ENCODE results near the gene ACP3. TPM values are rescaled to one million over a fixed set of nuclear protein-coding genes. Genes with fewer than 3 reads are reported as not detected.

The ACP3 gene
- total and polyA plus RNA-seq, 11 donors, result 0.08 to 6.2 (median 0.69) TPM; not detected in 1

- peaks cover 0 to 4% (median 0%) of the 10 kb centered on the region in 9 donors for H3K27me3 ChIP-seq
- no peaks in the 10 kb centered on the region for H3K4me1 ChIP-seq
- no peak overlapping the region for H3K4me3 ChIP-seq
- H3K36me3 ChIP-seq, result no peaks in the 10 kb centered on the region
- DNase-seq (no peak), ATAC-seq (no peak)
- 51 to 55% (median 53%) methylated on average over 2 of the region's 2 CpGs for WGBS, 4 donors
- TF ChIP-seq POLR2A (IDR thresholded peaks at IDR 0.05), result no peak
- TF ChIP-seq CTCF (IDR thresholded peaks at IDR 0.05), result no peak
- no peak overlapping the region for H3K27ac ChIP-seq
- H3K9me3 ChIP-seq, result no peaks in the 10 kb centered on the region
- intact Hi-C loops (cut with DNase I), result no loop called here
These were observed 61.6 kb downstream of the ACP3 start for GRCh38 chr3:132378846-132379245.

- Histone ChIP-seq H3K27me3 (peaks cover 0 to 4% (median 0%) of the 10 kb centered on the region in 9 donors), H3K9me3 (no peaks in the 10 kb centered on the region), H3K4me3 (no peak overlapping the region), H3K27ac (no peak overlapping the region), H3K4me1 (no peaks in the 10 kb centered on the region), H3K36me3 (no peaks in the 10 kb centered on the region)
- DNase-seq, result no peak
- ATAC-seq, result no peak
- intact Hi-C loops (cut with DNase I), result no loop called here
- 50 to 76% (median 66%) methylated on average over 1 of the region's 1 CpG for WGBS, 4 donors
- TF ChIP-seq CTCF (IDR thresholded peaks at IDR 0.05) (no peak), POLR2A (IDR thresholded peaks at IDR 0.05) (no peak)
These were observed 63.7 kb downstream of the ACP3 start for GRCh38 chr3:132380920-132381319.

- intact Hi-C loops (cut with DNase I), result no loop called here
- 84 to 94% (median 87%) methylated on average over 10 to 14 of the region's 14 CpGs for WGBS, 4 donors
- DNase-seq (no peak), ATAC-seq (no peak)
- Histone ChIP-seq H3K36me3 (no peaks in the 10 kb centered on the region), H3K9me3 (no peaks in the 10 kb centered on the region), H3K4me3 (no peak overlapping the region), H3K4me1 (no peaks in the 10 kb centered on the region), H3K27me3 (peaks cover 0 to 4% (median 0%) of the 10 kb centered on the region in 9 donors), H3K27ac (no peak overlapping the region)
- TF ChIP-seq CTCF (IDR thresholded peaks at IDR 0.05) (no peak), POLR2A (IDR thresholded peaks at IDR 0.05) (no peak)
These were observed 64.2 kb downstream of the ACP3 start for GRCh38 chr3:132381348-132381944.

DNA sequence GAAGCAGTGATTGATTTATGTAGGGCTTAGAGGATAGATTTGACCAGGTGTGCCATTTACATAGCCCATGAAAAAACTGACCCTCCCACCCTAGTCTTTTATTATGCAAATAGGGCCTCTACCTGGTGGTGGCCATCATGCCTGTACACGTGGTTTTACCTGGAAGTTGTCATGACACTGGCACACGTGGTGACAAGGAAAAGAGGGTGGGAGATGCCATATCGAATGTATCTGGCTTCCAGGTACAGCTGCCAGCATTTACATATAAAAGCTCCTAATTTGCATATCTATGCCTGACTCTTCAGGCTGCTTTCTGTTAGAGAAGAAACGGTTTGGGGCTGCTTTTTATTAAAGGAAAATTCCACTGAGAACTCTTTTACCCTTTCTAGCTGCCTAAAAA lies 65.1 kb downstream of the ACP3 start:
- ATAC-seq, result no peak
- Histone ChIP-seq H3K27me3 (peaks cover 0 to 4% (median 0%) of the 10 kb centered on the region in 9 donors), H3K4me3 (no peak overlapping the region), H3K9me3 (no peaks in the 10 kb centered on the region), H3K27ac (no peak overlapping the region), H3K4me1 (no peaks in the 10 kb centered on the region), H3K36me3 (no peaks in the 10 kb centered on the region)
- TF ChIP-seq CTCF (IDR thresholded peaks at IDR 0.05) (no peak), POLR2A (IDR thresholded peaks at IDR 0.05) (no peak)
- DNase-seq, result no peak
- intact Hi-C loops (cut with DNase I), result no loop called here
- 47 to 58% (median 54%) methylated on average over 4 of the region's 4 CpGs for WGBS, 4 donors
